NCI-H1105 (cell line): ENCODE measurements around the gene DLGAP1.
"Not testable (repeated sequence)": the region's sequence is repeated elsewhere in the genome, so short reads cannot be mapped to it uniquely, and the experiment has no call there.

Experiments used
- DNase-seq: peaks from one replicate; lab custom pipeline; 2025; lab: John Stamatoyannopoulos, UW

Gene DLGAP1

GRCh38 chr18:4455113-4455811 is at the start of gene DLGAP1:
TSS of gene DLGAP1 (minus strand) at chr18:4455307.
- peak; percentile 40 for DNase-seq

GRCh38 chr18:4494703-4495284 is 39.7 kb upstream of the DLGAP1 start:
- DNase-seq, result not testable (repeated sequence)

GRCh38 chr18:4468511-4468910 is 13.4 kb upstream of the DLGAP1 start:
- no peak for DNase-seq

- no peak for DNase-seq
These were observed 482 bp downstream of the DLGAP1 start for GRCh38 chr18:4454537-4455112.

DNA sequence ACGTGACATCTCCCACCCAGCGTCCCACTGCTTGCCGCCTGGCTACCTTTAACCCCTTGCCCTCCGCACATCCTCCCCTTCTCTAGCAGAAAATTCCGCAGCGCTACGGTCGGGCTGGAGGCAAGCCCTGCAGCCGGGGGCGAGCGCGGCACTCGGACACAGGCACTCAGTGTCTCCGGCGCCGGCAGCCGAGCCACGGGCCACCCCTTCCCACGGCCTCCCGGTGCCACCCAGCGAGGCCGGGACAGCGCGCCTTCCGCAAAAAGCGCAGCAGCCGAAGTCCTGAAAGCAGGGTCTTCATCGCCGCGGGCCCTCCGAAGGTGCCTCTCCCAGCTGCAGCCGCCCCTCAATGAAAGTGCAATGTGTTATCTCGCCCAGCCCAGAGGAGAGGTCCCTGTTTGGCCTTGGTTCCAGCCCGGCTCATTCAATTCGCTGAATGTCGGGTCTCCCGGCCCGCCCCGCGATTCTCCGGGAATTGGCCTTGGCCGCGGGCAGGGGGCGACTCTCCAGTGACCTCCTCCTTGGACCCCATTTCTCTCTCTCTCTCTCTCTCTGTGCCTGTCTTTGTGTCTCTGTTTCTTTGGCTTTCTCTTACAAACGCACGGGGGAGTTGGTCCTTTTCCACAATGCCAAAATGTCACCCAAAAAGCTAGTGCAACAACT is 1.1 kb downstream of the DLGAP1 start:
- DNase-seq, result no peak

DNA sequence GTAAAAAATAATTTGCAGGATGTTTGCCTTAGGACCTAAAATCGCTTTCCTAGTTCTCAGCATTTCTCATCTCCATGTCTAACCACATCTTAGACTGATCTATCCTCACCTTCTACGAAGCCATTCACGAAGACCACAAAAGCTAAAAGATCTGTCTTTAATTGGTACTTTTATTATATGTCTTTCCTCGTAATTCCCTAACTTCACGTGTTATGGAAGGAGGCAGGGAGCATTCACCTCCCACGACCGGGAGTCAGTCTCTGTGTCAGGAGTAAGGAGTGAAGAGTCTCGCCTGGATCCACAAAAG is 1.6 kb downstream of the DLGAP1 start:
- no peak for DNase-seq

DNA sequence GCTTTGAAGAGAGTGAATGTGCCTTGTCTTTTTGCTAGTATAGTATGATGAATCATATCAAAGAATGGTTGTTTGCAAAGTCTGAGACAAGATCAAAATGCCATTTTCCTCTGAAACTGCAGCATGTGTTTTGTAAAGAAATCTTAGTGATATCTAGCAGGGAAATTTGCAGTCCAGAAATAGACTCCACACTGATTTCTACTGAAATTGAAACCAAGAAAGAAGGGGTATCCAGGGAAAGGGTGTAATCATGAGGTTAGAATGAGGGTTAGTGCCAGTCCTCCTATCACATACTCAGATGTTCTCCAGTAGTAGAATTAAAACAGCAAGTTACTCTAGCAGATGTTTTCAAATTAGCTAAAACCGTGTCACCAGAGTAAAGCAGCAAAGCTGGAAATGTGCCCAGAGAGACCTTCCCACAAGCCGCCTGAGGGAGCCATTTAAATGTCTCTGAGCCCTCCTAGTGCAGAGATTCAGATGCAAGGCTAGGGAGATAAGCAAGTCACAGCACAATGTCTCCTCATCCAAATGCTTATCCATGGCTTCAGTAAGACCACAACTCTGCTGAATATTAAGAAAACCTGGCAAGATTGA is 4.9 kb downstream of the DLGAP1 start:
- no peak for DNase-seq

- DNase-seq, result no peak
These were observed 9.2 kb downstream of the DLGAP1 start for GRCh38 chr18:4445902-4446301.

DNA sequence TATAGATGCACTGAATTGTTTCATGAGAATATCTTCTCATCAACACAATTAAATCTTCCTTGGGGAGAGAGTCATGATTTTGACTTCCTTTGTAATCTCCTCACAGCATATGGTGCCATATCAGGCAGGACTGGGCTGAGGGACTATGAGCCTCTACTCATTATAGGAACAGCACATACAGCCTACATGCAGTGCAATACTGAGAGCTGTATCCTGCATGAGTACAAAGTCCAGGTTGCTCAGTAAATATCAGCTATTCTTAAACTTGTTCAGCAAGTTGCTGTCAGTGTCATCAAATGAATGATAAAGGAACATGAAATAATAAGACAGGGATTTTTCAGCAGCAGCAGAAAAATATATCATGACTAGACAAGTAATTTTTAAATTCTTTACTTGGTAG is 10.8 kb downstream of the DLGAP1 start:
- DNase-seq, result no peak

GRCh38 chr18:4441098-4441497 is 14.0 kb downstream of the DLGAP1 start:
- DNase-seq, result no peak

GRCh38 chr18:4438938-4439337 is 16.2 kb downstream of the DLGAP1 start:
- no peak for DNase-seq

GRCh38 chr18:4433717-4434116 is 21.4 kb downstream of the DLGAP1 start:
- no peak for DNase-seq

DNA sequence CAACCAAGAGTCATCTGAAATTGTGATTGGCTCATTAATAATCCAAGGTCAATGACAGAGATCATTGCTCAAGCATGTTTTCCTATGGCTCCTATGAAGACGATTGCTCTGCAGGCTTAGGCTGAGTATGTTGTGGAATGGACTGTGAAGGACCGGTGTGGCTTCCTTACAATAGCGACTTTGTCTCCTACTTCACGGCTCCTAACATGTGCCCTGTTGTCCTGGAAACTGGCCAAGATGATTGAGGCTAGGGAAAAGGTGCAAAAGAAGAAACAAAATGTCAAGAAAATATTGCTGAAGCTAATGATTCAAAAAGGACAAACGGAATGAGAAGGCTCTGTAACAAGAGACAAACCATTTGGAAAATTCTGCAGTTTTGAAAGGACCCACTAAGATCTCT is 24.3 kb downstream of the DLGAP1 start:
- no peak for DNase-seq

GRCh38 chr18:4417714-4418113 is 37.4 kb downstream of the DLGAP1 start:
- DNase-seq, result no peak

GRCh38 chr18:4416976-4417375 is 38.1 kb downstream of the DLGAP1 start:
- DNase-seq, result no peak

GRCh38 chr18:4412286-4412685 is 42.8 kb downstream of the DLGAP1 start:
- DNase-seq, result no peak

- DNase-seq, result no peak
These were observed 48.3 kb downstream of the DLGAP1 start for GRCh38 chr18:4406856-4407255.

- no peak for DNase-seq
These were observed 49.1 kb downstream of the DLGAP1 start for GRCh38 chr18:4405965-4406364.

DNA sequence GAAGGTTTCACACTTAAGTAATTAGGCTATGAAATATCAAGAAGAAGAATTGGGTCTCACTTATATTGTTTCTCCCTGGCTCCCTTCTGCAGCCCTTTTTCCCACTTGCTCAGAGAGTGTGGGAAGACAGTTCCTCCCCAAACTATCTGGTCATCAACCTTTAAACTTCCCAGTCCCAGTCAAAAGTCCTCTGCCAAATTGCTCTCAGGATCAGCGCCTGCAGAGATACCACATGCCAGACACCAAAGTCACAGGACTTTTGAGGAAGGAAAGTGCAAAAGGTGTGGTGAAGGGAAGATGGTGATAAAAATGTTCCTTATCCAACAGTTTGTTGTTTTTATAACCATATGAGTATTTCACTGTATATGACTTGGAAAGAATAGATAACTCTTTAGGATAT is 51.3 kb downstream of the DLGAP1 start:
- DNase-seq, result no peak

- no peak for DNase-seq
These were observed 54.2 kb downstream of the DLGAP1 start for GRCh38 chr18:4400911-4401310.

- no peak for DNase-seq
These were observed 55.2 kb downstream of the DLGAP1 start for GRCh38 chr18:4399929-4400328.

DNA sequence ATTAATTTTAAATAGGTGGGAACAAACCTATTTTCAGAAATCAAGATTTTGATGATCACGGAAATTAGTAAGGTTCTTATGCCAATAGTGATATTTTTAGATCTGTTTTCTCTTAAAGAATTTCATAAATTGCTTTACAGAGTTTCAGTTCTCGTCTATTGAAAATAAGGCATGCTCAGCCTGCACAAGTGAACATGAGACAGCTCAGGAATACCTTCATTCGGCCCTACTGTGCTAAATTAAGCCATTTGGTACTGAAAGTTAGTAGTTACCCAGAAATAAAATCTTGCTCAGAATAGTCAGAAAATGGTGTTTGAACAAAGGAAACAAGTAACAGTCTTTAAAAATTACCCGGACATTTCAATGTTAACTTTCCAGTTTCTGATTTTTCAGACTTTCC is 60.4 kb downstream of the DLGAP1 start:
- no peak for DNase-seq

GRCh38 chr18:4391859-4392258 is 63.2 kb downstream of the DLGAP1 start:
- DNase-seq, result no peak
